ENCODE measurements around the gene HOXA9.
A peak's percentile ranks its signal among the peaks of the same experiment; 100 is the strongest.

Gene HOXA9

GRCh38 chr7:27162561-27163287, 2.6 kb downstream of the HOXA9 start:
- Histone ChIP-seq H3K4me3 (ENCODE audit: low read depth in 1 of 2, low read length in 2 of 2) (no peak overlapping the region), H3K36me3 (ENCODE audit: control insufficient read depth in 1 of 2, insufficient read depth in 2 of 2, low read length in 2 of 2) (no peaks in the 10 kb centered on the region), H3K27me3 (ENCODE audit: control insufficient read depth in 1 of 2, insufficient read depth in 2 of 2, low read length in 2 of 2) (peaks cover 87 to 89% of the 10 kb centered on the region in 2 donors), H3K9me3 (ENCODE audit: control insufficient read depth in 1 of 2, low read length in 2 of 2) (no peaks in the 10 kb centered on the region), H3K9ac (ENCODE audit: low read depth in 1 of 2, low read length in 2 of 2) (no peak overlapping the region), H3K4me1 (ENCODE audit: control insufficient read depth in 1 of 2, insufficient read depth in 2 of 2, low read length in 2 of 2) (peaks cover 0 to 17% of the 10 kb centered on the region in 2 donors), H3K27ac (ENCODE audit: low read depth, low read length) (no peak overlapping the region)

DNA sequence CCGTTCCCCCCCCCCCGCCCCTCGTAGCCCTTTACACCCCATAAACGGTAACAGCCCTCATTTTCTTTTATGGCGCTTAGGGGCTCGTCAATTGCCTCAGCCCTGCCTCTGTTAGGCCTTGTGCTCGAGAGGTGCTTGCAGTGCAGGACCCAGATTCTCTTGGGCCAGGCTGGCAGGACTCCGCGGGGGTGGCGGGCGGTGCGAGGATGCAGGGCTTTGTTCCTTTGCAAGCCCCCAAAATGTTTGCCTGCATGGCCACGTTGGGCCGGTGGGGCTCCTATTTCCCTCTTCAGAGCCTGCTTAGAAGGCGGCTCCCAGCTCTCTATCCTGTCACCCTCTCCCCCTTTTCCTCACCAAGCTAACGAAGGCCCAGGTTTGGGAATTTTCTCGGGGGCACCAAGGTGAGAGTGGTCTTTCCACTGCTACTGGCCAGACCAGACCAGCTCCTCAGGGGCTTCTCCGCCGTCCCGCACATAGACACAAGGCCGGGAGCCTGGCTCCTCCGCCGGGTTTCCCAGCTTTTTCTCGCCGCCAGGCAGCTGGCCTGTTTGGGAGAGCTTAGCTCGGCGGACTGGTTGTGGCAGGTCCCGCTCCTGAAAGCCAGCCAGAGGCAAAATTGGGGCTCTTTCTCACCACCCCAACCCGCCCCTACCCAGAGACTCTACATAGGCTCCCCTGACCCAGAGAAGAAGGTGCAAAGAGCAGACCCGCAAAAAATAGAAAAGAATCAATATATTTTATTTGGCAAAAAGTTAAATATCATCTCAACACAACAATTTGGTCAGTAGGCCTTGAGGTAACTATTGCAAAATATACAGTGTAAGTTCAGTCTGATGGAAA, 3.4 kb downstream of the HOXA9 start:
- Histone ChIP-seq H3K27me3 (ENCODE audit: control insufficient read depth in 1 of 2, insufficient read depth in 2 of 2, low read length in 2 of 2) (peaks cover 86 to 89% of the 10 kb centered on the region in 2 donors), H3K9ac (ENCODE audit: low read depth in 1 of 2, low read length in 2 of 2) (no peak overlapping the region), H3K4me3 (ENCODE audit: low read depth in 1 of 2, low read length in 2 of 2) (no peak overlapping the region), H3K36me3 (ENCODE audit: control insufficient read depth in 1 of 2, insufficient read depth in 2 of 2, low read length in 2 of 2) (no peaks in the 10 kb centered on the region), H3K27ac (ENCODE audit: low read depth, low read length) (no peak overlapping the region), H3K9me3 (ENCODE audit: control insufficient read depth in 1 of 2, low read length in 2 of 2) (no peaks in the 10 kb centered on the region), H3K4me1 (ENCODE audit: control insufficient read depth in 1 of 2, insufficient read depth in 2 of 2, low read length in 2 of 2) (peaks cover 0 to 17% of the 10 kb centered on the region in 2 donors)

- no peak overlapping the region for H3K9ac ChIP-seq (ENCODE audit: low read depth in 1 of 2, low read length in 2 of 2)
- peaks cover 0 to 19% of the 10 kb centered on the region in 2 donors for H3K4me1 ChIP-seq (ENCODE audit: control insufficient read depth in 1 of 2, insufficient read depth in 2 of 2, low read length in 2 of 2)
- H3K27ac ChIP-seq (ENCODE audit: low read depth, low read length) = no peak overlapping the region
- H3K27me3 ChIP-seq (ENCODE audit: control insufficient read depth in 1 of 2, insufficient read depth in 2 of 2, low read length in 2 of 2) = peaks cover 84 to 89% of the 10 kb centered on the region in 2 donors
- H3K4me3 ChIP-seq (ENCODE audit: low read depth in 1 of 2, low read length in 2 of 2) = peak overlapping the region; percentile 69 to 71
- no peaks in the 10 kb centered on the region for H3K36me3 ChIP-seq (ENCODE audit: control insufficient read depth in 1 of 2, insufficient read depth in 2 of 2, low read length in 2 of 2)
- no peaks in the 10 kb centered on the region for H3K9me3 ChIP-seq (ENCODE audit: control insufficient read depth in 1 of 2, low read length in 2 of 2)
These were observed 4.1 kb downstream of the HOXA9 start for GRCh38 chr7:27161214-27161720.

- Histone ChIP-seq H3K9me3 (ENCODE audit: control insufficient read depth in 1 of 2, low read length in 2 of 2) (no peaks in the 10 kb centered on the region), H3K27ac (ENCODE audit: low read depth, low read length) (no peak overlapping the region), H3K4me1 (ENCODE audit: control insufficient read depth in 1 of 2, insufficient read depth in 2 of 2, low read length in 2 of 2) (peaks cover 0 to 22% of the 10 kb centered on the region in 2 donors), H3K9ac (ENCODE audit: low read depth in 1 of 2, low read length in 2 of 2) (peak overlapping the region in 1 of 2 donors; percentile 54), H3K36me3 (ENCODE audit: control insufficient read depth in 1 of 2, insufficient read depth in 2 of 2, low read length in 2 of 2) (no peaks in the 10 kb centered on the region), H3K27me3 (ENCODE audit: control insufficient read depth in 1 of 2, insufficient read depth in 2 of 2, low read length in 2 of 2) (peaks cover 84 to 89% of the 10 kb centered on the region in 2 donors), H3K4me3 (ENCODE audit: low read depth in 1 of 2, low read length in 2 of 2) (peak overlapping the region; percentile 69 to 71)
These were observed 4.7 kb downstream of the HOXA9 start for GRCh38 chr7:27160546-27161213.

GRCh38 chr7:27160145-27160545, 5.2 kb downstream of the HOXA9 start:
- Histone ChIP-seq H3K9ac (ENCODE audit: low read depth in 1 of 2, low read length in 2 of 2) (no peak overlapping the region), H3K27me3 (ENCODE audit: control insufficient read depth in 1 of 2, insufficient read depth in 2 of 2, low read length in 2 of 2) (peaks cover 84 to 89% of the 10 kb centered on the region in 2 donors), H3K36me3 (ENCODE audit: control insufficient read depth in 1 of 2, insufficient read depth in 2 of 2, low read length in 2 of 2) (no peaks in the 10 kb centered on the region), H3K9me3 (ENCODE audit: control insufficient read depth in 1 of 2, low read length in 2 of 2) (no peaks in the 10 kb centered on the region), H3K27ac (ENCODE audit: low read depth, low read length) (no peak overlapping the region), H3K4me3 (ENCODE audit: low read depth in 1 of 2, low read length in 2 of 2) (peak overlapping the region; percentile 69 to 71), H3K4me1 (ENCODE audit: control insufficient read depth in 1 of 2, insufficient read depth in 2 of 2, low read length in 2 of 2) (peaks cover 3 to 25% of the 10 kb centered on the region in 2 donors)

GRCh38 chr7:27159266-27160144, 5.8 kb downstream of the HOXA9 start:
- H3K27me3 ChIP-seq (ENCODE audit: control insufficient read depth in 1 of 2, insufficient read depth in 2 of 2, low read length in 2 of 2) = peaks cover 84 to 89% of the 10 kb centered on the region in 2 donors
- peak overlapping the region; percentile 69 to 71 for H3K4me3 ChIP-seq (ENCODE audit: low read depth in 1 of 2, low read length in 2 of 2)
- H3K36me3 ChIP-seq (ENCODE audit: control insufficient read depth in 1 of 2, insufficient read depth in 2 of 2, low read length in 2 of 2) = no peaks in the 10 kb centered on the region
- no peaks in the 10 kb centered on the region for H3K9me3 ChIP-seq (ENCODE audit: control insufficient read depth in 1 of 2, low read length in 2 of 2)
- H3K27ac ChIP-seq (ENCODE audit: low read depth, low read length) = no peak overlapping the region
- peaks cover 4 to 20% of the 10 kb centered on the region in 2 donors for H3K4me1 ChIP-seq (ENCODE audit: control insufficient read depth in 1 of 2, insufficient read depth in 2 of 2, low read length in 2 of 2)
- H3K9ac ChIP-seq (ENCODE audit: low read depth in 1 of 2, low read length in 2 of 2) = no peak overlapping the region

DNA sequence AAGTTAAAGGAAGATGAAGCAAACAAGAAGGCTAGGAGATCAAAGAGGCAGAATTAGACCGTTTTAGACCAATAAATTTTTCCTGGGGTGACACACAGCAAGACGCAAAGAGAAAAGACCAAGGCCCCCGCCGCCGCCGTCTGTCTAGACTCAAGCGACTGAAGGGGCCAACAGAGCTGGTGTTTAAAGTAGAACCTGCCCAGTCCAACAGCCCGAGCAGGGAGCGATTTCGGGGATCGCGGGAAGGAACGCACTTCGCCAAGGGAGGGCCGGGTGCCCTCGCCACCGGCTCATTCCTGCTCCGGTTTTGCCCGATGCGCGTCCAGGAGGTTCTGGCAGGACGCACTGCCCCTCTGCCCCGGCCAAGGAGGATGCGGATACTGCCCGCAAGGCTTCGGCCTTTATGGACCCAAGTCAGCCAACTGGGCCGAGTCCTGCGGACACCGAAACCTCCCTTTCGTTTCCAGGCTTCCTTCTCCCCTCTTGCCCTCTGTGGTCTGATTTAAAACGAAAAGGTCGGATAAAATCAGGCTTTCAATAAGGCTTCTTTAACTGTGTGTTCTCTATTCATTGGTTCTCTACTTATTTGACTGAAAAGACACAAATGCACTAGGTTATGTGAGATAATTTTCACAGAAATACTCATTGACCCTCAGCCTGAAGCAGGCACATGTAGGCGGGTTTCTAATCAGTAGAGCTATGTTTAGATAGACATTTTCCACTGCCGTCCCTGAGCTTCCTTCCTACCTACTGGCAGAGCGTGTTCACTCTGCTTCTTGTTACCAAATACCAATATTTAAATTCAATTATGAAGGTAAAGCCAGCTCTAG, 6.7 kb downstream of the HOXA9 start:
- H3K4me1 ChIP-seq (ENCODE audit: control insufficient read depth in 1 of 2, insufficient read depth in 2 of 2, low read length in 2 of 2) = peaks cover 4 to 16% of the 10 kb centered on the region in 2 donors
- no peaks in the 10 kb centered on the region for H3K36me3 ChIP-seq (ENCODE audit: control insufficient read depth in 1 of 2, insufficient read depth in 2 of 2, low read length in 2 of 2)
- no peak overlapping the region for H3K27ac ChIP-seq (ENCODE audit: low read depth, low read length)
- no peak overlapping the region for H3K4me3 ChIP-seq (ENCODE audit: low read depth in 1 of 2, low read length in 2 of 2)
- H3K9me3 ChIP-seq (ENCODE audit: control insufficient read depth in 1 of 2, low read length in 2 of 2) = no peaks in the 10 kb centered on the region
- no peak overlapping the region for H3K9ac ChIP-seq (ENCODE audit: low read depth in 1 of 2, low read length in 2 of 2)
- peaks cover 84 to 89% of the 10 kb centered on the region in 2 donors for H3K27me3 ChIP-seq (ENCODE audit: control insufficient read depth in 1 of 2, insufficient read depth in 2 of 2, low read length in 2 of 2)

DNA sequence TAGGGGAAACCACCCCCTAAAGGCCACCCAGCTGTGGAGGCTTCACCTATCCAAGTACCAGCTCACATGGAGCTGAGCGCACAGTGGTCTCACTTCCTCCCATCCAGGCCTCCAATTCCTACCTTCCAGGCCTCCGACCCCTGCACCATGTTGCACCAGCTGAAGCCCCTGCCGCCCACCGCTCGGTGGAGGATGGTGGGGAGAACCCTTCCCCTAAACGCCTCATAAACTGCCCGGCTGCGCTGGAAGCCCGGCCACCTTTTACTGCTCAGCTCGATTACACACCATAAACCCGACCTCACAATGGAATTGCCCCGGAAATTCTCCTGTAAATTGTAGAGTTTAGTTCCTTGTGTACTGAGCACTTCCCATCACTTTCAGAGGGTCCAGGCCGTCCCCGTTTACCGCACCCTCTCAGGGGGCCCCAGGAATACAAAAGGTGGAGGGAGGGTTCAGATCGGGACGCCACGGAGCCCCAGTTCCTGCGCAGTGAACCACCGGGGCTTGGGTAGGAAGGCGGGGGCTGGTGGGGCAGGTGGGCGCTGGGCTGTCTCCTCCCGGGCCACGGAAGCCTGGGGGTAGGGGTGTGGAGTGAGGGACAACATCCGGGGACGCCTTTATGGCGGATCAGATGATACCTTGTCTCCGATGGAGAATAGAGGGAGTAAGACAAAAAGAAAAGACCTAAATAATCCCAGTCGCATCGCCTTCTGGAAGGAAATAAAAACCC, 7.5 kb downstream of the HOXA9 start:
- H3K9me3 ChIP-seq (ENCODE audit: control insufficient read depth in 1 of 2, low read length in 2 of 2) = no peaks in the 10 kb centered on the region
- no peak overlapping the region for H3K4me3 ChIP-seq (ENCODE audit: low read depth in 1 of 2, low read length in 2 of 2)
- no peak overlapping the region for H3K9ac ChIP-seq (ENCODE audit: low read depth in 1 of 2, low read length in 2 of 2)
- no peaks in the 10 kb centered on the region for H3K36me3 ChIP-seq (ENCODE audit: control insufficient read depth in 1 of 2, insufficient read depth in 2 of 2, low read length in 2 of 2)
- H3K27me3 ChIP-seq (ENCODE audit: control insufficient read depth in 1 of 2, insufficient read depth in 2 of 2, low read length in 2 of 2) = peaks cover 84 to 89% of the 10 kb centered on the region in 2 donors
- H3K4me1 ChIP-seq (ENCODE audit: control insufficient read depth in 1 of 2, insufficient read depth in 2 of 2, low read length in 2 of 2) = peaks cover 4 to 16% of the 10 kb centered on the region in 2 donors
- H3K27ac ChIP-seq (ENCODE audit: low read depth, low read length) = peak overlapping the region; percentile 10

All from duodenal mucosa (tissue), 2 donors.